GM04504 (cell line): ENCODE measurements around the gene CIT.

Experiments
- DNase-seq: peaks from one replicate; pipeline ENCODE4 v3.0.0-alpha.2; 2012; ENCODE audit warnings: low read depth

Gene CIT

DNA sequence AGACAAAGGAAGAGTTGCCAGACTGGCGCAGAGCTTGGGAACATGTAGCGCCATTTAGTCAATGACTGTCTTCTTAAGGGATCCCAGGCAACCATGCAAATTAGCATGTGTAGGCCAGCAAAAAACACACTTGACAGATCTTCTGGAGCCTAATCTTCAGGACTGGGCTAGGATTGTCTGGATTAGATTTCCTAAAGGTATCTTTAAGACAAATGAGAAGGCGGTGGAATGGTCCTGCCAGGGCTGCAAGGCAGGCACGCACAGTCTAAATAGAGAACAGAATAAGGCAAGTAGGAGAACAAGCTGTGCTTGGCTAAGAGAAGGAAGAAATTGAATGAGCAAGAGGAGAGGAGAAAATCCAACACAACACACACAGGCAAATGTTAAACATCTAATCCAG, 80.0 kb downstream of the CIT start:
- no peak for DNase-seq

DNA sequence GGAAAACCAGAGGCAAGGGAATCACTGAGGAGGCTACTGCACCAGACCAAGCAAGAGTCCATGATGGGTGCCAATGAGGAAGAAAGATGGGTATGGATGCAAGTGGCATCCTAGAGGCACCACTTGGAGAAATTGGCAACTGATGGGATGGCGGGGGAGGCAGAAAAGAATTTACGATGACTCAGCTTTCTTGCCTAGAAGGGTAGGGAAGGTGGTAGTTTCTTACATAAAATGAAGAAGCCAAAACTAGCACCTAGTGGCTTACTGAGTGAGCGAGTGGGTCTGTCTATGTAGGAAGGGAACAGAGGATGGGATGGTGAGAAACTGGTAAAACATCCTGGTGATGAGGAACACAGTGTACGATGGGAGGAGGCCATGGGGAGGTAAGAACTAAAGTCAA, 80.8 kb downstream of the CIT start:
- DNase-seq, result no peak

DNA sequence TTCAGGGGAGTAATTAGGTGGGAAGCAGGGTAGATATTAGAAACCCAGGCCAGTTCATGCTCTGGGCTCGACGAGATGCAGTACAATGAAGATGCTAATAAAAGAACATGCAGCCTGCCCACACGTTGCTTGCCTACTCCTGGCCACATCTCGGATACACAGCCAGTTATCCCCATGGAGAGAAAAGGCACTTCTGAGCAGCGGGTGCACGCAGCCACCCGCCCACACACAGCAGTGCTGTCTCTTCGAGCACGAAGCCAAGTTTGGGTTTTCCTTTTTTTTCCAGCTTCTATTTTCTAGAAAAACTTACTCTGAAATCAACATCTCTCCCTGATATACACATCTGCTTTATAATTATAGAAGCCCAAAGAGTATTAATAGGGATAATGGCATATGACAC, 85.7 kb downstream of the CIT start:
- no peak for DNase-seq

DNA sequence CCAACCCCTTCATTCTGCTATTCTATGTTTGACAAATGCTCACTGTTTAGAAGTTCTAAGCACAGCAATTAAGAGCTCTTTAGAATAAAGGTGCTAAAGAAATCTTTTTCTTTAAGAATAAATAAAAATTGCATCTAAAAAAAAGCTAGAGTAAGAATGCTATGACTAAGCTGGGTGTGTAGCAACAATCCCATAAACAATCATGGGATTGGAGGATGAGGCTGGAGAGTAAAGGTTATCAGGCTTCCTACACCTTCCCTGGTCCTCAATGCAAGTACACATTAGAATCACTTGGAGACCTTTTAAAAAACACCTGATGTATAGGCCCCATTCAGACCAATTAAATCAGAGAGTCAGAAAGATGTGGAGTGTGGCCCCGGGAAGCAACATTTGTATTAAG, 88.3 kb downstream of the CIT start:
- DNase-seq, result no peak

DNA sequence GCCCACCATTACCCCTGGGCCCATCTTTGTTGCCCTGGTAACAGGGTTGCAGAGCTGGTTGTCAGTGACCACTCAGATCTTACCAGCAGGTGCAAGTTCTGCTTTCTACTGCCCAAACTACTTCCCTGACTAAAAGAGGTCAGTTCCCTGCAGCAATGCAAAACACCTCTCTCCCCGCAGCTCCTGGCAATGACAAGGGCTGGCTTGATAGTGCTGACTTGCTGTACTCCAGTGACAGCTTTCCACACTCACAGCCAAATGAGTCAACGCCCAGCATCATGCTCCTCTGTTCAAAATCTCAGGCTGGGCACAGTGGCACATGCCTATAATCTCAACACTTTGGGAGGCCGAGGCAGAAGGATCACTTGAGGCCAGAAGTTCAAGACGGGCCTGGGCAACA, 90.6 kb downstream of the CIT start:
- DNase-seq, result no peak

DNA sequence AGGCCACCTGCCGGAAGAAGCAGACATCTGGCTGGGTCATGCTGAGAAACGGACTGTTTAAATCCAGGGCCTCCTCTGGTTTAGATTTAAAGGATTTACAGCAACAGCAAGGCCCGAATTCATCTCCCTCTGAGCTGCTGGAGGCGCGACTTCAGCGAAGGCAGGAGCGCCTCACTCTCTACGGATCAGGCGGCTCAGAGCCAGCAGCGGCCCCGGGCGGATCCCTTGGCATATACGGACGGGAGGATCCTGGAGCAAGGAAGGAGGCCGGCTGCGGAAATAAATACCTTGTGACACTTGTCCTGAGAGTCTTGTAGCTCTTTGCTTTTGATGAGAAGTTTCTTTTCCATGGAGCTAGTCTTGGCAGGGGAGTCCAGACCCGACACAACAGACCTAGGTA, 92.4 kb downstream of the CIT start:
- DNase-seq, result no peak

DNA sequence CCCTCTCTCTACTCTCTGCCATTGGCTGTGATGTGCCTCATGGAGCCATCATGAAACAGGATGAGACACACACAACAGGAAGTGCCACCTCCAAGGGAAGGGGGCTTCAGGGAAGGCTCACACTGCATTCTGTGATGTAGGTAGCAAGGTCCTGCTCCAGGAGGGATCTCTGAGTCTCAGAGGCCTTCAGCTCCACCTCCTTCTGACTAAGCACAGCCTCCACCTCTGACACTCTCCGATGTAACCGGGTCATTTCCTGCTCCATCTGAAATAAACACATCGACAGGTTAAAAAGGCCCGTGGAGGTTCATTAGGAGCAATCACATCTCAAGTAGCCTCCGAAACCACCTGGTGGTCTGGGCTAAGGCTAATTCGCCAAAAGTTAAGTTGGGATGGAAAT, 93.3 kb downstream of the CIT start:
- no peak for DNase-seq

DNA sequence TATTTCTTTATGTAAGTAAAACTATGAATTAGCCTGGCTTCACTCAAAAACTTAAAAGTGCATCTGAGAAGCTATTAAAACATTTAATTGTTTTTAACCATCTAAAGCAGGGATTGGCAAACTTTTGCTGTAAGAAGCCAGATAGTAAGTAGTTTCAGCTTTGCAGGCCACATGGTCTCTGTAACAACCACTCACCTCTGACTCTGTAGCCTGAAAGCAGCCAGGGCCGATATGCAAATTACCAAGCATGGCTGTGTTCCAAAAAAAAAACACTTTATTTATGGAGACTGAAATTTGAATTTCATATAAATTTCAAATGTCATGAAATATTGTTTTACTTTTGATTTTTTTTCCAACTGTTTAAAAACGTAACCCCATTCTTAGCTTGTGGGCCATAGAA, 95.3 kb downstream of the CIT start:
- DNase-seq, result no peak

DNA sequence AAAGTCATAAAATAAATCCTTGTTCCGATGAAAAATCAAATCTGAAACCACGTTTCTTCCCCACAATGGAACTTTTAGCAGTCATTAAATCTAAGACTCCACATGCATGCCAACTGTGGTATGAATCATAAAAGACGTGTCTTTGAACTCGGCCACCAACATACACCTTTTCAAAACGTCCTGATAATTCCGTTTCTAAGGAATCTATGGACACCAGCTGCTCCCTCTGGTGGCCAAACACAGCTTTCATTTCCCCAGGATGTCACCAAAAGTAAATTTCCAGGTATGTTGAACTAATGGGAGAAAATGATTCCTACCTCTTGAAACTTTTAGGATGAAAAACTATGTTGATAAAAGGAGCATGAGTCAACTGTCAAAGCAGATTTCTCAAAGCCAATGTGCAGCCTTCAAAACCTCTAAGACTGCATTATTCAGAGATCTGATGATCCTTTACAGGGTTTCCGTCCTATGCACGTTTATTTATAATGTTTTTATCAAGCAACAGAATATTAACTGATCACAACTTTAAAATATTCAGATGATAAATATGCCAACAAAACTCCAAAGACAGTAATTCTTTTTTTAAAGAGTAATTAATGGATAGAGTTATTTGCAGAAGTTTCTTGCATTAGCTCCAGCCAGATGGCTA, 96.2 kb downstream of the CIT start:
- peak; percentile 11 for DNase-seq

DNA sequence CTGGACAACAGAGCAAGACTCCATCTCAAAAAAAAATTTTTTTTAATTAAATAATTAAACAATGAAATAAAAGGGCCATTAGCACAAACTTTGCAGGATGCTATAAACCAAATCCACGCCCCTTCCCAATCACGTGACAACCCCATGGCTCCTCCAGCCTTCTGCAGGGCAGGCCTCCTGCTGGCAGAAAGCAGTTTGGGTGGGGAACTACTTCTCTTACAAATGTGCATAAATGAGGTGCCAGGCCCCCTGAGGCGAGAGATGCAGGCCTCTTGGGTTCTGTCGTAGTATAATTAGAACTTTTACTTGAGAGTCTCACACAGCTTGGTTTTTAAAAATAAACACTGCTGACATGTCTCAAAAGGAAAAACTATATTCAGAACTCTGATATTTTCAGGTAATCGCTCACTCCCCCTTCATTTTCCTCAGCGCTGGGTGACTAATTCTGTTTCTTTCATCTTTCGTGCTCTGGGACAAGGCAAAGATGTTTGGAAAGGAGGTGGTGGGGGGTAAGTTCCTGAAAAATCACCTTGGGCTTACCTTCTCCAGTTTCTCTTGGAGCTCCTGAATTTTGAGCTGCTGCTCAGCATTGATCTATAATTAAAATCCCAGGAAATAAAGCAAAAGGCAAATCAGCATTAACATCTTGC, 101.7 kb downstream of the CIT start:
- no peak for DNase-seq

DNA sequence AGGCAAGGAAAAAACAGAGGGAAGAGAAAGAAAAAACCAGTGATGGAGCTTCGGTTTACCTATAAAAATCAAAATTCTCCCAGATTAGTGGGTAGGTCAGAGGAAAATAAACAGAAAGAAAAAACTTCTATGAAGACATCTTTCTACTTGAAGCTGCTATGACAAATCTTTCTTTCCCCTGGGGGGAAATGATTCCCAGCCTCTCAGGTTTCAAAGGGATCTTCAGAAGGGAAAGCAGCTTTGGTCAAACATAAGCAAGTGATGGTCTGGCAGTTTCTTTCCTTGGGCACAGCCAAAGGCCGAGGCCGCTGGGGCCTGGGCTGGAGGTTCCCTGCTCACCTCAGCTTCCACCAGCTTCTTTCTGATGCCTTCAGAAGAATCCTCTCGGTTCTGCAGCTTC, 104.7 kb downstream of the CIT start:
- no peak for DNase-seq

DNA sequence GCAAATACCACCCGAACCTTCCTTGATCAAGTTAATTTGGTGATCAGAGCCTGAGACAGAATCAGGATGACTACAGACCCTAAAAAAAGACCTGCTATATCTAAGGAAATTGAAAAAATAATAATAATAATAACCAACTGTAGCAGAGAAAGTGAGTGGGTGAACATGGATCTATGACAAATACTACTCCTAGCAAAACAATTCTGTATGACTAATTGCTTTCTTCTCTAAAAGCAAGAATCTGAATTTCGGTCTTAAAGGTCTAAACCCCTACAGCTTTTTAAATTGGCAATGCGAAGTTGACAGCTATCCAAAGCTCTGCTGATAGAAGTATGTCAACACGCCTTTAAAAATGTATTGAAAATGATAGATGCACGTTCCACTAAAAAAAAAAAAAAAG, 107.0 kb downstream of the CIT start:
- no peak for DNase-seq

DNA sequence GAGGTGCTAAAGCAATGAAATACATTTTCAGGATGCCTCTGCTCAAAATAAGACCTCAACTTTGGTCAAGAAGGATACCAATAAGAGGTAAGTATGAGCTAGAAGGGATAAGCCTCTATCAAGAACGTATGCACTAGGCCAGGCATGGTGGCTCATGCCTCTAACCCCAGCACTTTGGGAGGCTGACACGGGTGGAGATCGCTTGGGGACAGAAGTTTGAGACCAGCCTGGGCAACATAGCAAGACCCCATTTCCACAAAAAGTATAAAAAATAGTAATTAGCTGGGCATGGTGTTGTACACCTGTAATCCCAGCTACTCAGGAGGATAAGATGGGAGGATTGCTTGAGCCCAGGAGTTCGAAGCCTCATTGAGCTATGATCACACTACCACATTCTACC, 114.5 kb downstream of the CIT start:
- no peak for DNase-seq

DNA sequence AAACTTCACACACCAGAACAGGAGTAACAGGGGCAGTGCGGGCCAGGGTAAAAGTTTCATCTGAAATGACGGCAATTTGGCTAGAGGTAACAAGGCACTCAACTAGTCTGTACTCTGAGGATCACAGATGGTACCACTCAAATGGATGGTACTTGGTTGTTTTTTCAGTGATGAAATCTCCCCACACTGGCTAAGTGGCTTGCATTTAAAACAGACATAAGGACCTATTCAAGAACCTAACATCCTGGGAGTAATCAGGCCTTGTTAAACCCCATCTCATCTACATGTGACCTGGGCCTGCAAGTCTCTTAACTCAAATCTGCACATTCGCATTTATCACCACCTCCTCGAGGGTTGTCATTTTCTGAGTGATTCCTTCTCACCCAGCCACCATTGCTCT, 118.4 kb downstream of the CIT start:
- DNase-seq, result no peak

DNA sequence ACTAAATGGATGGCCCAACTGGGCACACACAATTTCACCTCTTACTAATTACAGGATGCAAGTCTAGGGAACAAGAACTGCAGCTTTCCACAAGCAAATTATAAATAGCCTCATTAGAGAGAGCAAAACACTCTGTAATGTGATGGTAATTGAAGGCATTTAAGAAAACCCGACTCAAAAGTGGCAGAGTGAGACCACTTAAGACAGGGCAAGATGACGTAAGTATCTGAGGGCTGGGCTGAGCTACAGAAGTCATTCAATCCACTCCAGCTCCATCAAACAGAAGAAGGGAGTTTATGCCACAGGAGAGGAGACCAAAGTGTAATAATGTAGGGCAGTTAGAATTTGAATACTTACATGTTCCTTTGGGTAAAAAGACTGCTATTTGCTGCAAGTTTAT, 118.9 kb downstream of the CIT start:
- no peak for DNase-seq

DNA sequence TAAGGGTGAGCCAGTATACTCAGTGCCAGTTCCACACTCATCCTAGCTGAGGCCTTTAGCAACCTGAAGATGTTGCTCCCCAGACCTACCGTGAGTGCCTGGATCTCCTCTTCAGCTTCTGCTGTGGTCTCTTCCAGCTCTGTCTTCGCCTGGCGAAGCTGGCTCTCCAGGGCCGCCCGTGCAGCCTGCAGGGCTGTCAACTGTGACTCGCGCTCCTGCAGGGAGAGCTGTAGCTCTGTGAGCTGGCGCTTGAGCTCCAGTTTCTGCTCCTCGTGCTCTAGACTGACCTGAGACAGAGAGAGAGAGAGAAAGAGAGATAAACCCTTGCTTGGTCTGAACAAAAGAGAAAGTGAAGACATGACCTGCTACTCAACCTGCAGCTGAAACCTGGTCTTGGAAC, 125.2 kb downstream of the CIT start:
- DNase-seq, result no peak

DNA sequence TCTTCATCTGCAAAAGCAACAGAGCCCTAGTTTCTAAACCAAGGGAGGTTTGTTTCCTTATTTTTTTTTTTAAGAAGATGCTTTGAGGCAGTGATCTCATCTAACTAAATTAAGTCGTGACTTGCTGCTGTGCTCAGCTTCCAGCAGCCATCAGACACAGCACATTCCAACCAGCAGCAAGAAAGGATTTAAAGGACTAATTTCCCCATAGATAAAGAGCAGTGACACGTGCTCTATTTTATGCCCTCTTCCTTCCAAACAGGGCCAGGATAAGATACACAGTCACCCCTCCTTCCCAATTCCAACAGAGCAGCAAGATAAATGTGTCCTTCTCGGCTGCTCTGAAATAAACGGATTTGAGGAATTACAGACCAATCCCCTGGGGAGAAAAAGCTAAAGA, 127.5 kb downstream of the CIT start:
- DNase-seq, result no peak

DNA sequence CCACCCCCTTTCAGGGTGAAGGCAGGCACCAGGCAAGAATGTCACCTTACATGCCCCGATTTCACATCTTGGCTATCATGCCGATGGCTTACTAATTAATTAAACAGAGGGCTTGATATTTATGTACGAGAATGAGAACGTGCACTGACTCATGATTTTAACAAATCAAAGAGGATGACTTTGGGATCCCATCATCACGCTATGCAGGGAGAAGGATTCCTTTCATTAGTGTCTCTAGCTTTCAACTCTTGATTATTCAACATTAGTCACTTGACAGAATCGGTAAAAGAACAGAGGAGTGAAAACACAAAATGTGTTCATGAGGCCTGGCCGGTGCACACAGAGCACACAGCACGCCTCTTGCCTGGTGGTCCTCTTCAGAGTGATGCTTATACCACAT, 128.6 kb downstream of the CIT start:
- DNase-seq, result no peak

DNA sequence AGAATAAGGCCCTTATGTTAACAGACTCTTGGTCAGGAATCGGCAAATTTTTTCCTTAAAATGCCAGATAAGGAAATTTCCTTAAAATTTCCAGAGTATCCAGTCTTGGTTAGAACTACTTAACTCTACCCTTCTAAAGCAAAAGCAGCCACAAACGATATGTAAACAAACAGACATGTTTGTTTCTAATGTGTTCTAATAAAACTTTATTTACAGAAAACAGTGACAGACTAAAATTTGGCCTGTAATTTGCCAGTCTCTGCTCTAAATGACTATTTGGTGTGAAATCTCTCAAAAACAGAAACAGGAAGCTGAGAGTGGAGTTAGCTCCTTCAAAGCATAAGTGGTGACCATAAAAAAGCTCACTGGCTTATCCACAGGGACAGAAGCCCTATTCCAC, 131.0 kb downstream of the CIT start:
- DNase-seq, result no peak

DNA sequence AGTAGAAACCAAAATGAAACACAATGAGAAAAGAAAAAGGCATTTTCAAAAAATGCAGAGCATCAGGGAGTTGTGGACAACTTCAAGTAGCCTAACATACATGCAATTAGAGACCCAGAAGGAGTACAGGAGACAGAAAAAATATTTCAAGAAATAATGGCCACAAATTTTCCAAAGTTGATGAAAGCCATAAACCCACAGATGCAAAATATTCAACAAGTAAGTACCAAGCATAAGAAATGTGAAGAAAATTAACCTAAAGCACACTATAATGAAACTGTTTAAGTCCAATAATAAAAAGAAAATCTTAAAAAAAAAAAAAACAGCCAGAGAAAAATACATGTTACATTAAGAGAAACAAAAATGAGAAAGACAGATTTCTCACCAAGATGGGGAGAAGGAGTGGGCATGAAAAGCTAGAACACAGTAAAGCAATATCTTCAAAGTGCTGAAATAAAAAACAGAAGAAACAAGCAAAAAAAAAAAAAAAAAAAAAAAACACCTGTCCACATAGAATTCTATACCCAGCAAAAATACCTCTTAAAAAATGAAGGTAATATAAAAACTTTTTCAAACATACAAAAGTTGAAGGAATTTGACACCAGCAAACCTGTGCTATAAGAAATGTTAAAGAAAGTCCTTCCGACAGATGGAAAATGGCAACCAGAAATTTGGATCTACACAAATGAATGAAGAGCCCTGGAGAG, 132.1 kb downstream of the CIT start:
- DNase-seq, result no peak

DNA sequence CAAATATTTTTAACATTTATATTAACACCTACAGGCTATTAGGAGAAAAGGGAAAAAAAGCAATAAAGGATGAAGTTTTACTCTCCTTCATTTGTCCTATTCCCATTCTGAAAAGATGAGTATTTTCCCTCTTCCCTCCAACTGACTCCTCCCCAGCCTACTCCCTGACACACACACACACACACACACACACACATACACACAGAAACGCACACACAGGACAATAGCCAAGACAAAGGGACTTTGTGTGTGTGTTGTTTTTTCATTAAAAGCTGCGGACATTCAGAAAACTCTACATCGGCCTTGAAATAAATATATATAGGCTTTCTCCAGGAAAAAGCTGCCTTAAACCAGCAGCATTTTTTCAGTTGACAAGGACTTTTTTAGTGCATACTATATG, 134.4 kb downstream of the CIT start:
- DNase-seq, result no peak

DNA sequence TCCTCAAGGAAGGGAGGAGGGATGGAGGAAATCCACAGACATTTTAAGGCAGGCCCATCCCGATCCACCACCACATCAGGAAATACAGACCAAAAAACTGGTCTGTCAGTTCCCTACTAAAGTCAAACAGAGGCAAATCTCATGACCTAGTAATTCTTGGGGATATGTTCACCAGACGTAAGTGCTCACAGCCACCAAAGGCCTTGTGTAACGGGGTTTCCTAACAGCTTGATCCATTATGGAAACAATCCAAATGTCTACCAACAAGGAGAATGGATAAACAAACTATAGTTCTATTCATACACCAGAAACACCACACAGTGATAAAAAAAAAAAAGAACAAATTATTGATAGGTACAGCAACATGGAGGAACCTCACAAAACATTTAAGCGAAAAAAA, 136.3 kb downstream of the CIT start:
- DNase-seq, result no peak

DNA sequence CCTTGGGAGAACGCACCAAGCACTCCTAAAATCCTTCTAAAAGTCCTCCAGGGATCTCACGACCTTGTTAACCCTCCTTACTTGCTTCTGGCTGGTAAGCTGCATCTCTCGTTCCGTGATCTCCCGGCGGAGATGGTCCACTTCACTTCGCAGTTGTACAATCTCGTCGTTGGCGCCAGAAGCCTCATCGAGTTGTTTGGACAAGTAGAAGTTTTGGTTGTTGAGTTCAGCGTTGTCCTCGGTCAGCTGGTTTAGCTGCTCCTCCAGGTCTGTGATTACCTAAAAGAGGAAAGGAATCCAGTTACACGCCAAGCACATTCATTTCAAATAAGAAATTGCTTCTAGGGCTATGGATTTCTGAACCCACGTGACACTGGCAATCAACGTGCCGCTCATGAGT, 142.0 kb downstream of the CIT start:
- no peak for DNase-seq

DNA sequence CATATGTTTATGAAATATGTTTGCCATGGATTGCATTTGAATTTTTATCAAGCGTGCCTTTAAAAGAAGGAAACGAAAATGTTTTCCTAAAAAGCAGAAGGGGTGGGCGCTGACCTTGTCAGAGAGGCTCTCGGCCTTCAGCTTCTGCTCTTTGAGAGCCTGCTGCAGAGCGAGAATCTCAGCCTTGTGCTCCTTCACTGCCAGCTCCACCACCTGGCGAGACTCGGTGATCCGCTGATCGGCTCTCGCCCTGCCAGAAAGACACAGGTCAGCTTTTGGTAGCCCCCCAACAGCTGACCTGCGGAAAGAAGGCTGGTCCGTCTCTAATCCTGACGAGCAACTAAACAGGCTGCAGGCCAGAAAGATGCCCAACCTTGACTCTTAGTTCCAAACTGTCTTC, 146.7 kb downstream of the CIT start:
- no peak for DNase-seq
